ENCODE data around the gene CNMD. TPM values are rescaled to one million over a fixed set of nuclear protein-coding genes. Genes with fewer than 3 reads are reported as not detected.

The CNMD gene
- polyA plus RNA-seq, 3 donors, result not detected

DNA sequence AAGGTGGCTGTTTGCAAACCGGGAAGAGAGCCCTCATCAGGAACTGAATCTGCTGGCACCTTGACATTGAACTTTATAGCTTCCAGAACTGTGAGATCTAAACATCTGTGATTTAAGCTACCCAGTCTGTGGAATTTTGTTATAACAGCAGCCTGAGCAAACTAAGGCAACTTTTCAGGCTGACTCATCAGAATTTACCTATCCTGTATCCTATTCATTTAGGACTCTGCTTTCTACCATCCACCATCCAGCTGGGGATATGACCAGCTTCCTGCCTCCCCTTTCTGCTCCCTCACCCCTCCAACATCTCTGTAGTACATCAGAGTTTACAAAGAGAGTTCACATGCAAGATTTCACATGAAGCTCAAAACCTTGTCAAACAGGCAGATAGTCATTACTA lies 11.1 kb upstream of the CNMD start:
- no peak for DNase-seq
- H3K27me3 Mint-ChIP-seq (ENCODE audit: low read depth in 3 of 3), result peaks cover 7 to 17% (median 10%) of the 10 kb centered on the region in 3 donors
- no peaks in the 10 kb centered on the region for H3K4me1 ChIP-seq (ENCODE audit: control insufficient read depth in 1 of 2, insufficient read depth in 2 of 2, low read length in 2 of 2)
- no peak overlapping the region for H2AFZ ChIP-seq (ENCODE audit: insufficient read depth, low read depth, low read length, poor library complexity, severe bottlenecking)
- H3K9me3 ChIP-seq (replicated peaks in 1 of 2; ENCODE audit: control insufficient read depth in 1 of 2, insufficient read depth in 1 of 2, low read length in 2 of 2), result no peaks in the 10 kb centered on the region
- no peak overlapping the region for H3K27ac ChIP-seq (ENCODE audit: low read depth in 1 of 2, low read length in 2 of 2)
- no peaks in the 10 kb centered on the region for H3K79me2 ChIP-seq (ENCODE audit: insufficient read depth, low read length)
- H3K9ac ChIP-seq (ENCODE audit: insufficient read depth, low read length, poor library complexity, severe bottlenecking), result no peak overlapping the region
- H3K27me3 ChIP-seq (ENCODE audit: control insufficient read depth in 2 of 2, insufficient read depth in 2 of 2, low read length in 2 of 2), result no peaks in the 10 kb centered on the region
- 80% methylated on average over 1 of the region's 1 CpG for WGBS (ENCODE audit: insufficient coverage)
- peaks cover 0 to 3% (median 0%) of the 10 kb centered on the region in 7 donors for H3K9me3 Mint-ChIP-seq
- H3K4me2 ChIP-seq (replicated peaks; ENCODE audit: extremely low read depth, low read length, poor library complexity, severe bottlenecking), result no peak overlapping the region
- TF ChIP-seq CTCF (IDR thresholded peaks at IDR 0.05), result no peak
- H3K27ac Mint-ChIP-seq, result peak overlapping the region in 1 of 7 donors; percentile 25
- intact Hi-C loops (cut with micrococcal nuclease), result no loop called here
- no peaks in the 10 kb centered on the region for H3K4me1 Mint-ChIP-seq
- H3K4me3 ChIP-seq (replicated peaks in 1 of 3; ENCODE audit: low read depth in 2 of 3, low read length in 3 of 3), result no peak overlapping the region
- no peaks in the 10 kb centered on the region for H3K36me3 Mint-ChIP-seq
- H3K4me3 Mint-ChIP-seq, result no peak overlapping the region
- no peaks in the 10 kb centered on the region for H3K36me3 ChIP-seq (replicated peaks in 1 of 2; ENCODE audit: control insufficient read depth in 1 of 2, insufficient read depth in 2 of 2, low read length in 2 of 2)
- no peaks in the 10 kb centered on the region for H4K20me1 ChIP-seq (ENCODE audit: insufficient read depth, low read length)

DNA sequence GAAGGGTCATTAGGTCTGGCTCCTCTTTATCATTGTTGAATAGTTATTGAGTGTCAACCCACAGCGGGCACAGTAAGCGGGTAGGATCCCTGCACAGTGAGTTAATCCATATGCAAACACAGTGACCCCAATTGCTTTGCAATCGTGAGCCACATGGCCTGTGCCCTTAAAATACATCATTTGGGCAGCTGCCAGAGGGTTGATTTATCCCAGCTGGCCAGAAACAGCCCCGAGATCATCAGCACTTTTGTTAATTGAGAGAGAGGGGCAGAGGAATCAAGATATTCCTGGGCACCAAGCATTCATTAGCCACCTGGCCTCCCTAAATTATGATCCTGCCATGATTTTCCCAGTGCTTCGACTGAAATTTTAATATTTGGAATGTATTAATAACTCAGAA lies 9.8 kb upstream of the CNMD start:
- Histone ChIP-seq H3K27ac (ENCODE audit: low read depth in 1 of 2, low read length in 2 of 2) (no peak overlapping the region), H3K9me3 (replicated peaks in 1 of 2; ENCODE audit: control insufficient read depth in 1 of 2, insufficient read depth in 1 of 2, low read length in 2 of 2) (no peaks in the 10 kb centered on the region), H4K20me1 (ENCODE audit: insufficient read depth, low read length) (no peaks in the 10 kb centered on the region), H3K27me3 (ENCODE audit: control insufficient read depth in 2 of 2, insufficient read depth in 2 of 2, low read length in 2 of 2) (no peaks in the 10 kb centered on the region), H3K4me3 (replicated peaks in 1 of 3; ENCODE audit: low read depth in 2 of 3, low read length in 3 of 3) (no peak overlapping the region), H3K79me2 (ENCODE audit: insufficient read depth, low read length) (no peaks in the 10 kb centered on the region), H3K9ac (ENCODE audit: insufficient read depth, low read length, poor library complexity, severe bottlenecking) (no peak overlapping the region), H3K36me3 (replicated peaks in 1 of 2; ENCODE audit: control insufficient read depth in 1 of 2, insufficient read depth in 2 of 2, low read length in 2 of 2) (no peaks in the 10 kb centered on the region), H2AFZ (ENCODE audit: insufficient read depth, low read depth, low read length, poor library complexity, severe bottlenecking) (no peak overlapping the region), H3K4me2 (replicated peaks; ENCODE audit: extremely low read depth, low read length, poor library complexity, severe bottlenecking) (no peak overlapping the region), H3K4me1 (ENCODE audit: control insufficient read depth in 1 of 2, insufficient read depth in 2 of 2, low read length in 2 of 2) (no peaks in the 10 kb centered on the region)
- H3K9me3 Mint-ChIP-seq, result peaks cover 0 to 3% (median 0%) of the 10 kb centered on the region in 7 donors
- H3K27ac Mint-ChIP-seq, result no peak overlapping the region
- H3K27me3 Mint-ChIP-seq (ENCODE audit: low read depth in 3 of 3), result peaks cover 11 to 23% (median 14%) of the 10 kb centered on the region in 3 donors
- WGBS (ENCODE audit: insufficient coverage), result 82% methylated on average over 4 of the region's 5 CpGs
- TF ChIP-seq CTCF (IDR thresholded peaks at IDR 0.05), result no peak
- H3K4me1 Mint-ChIP-seq, result no peaks in the 10 kb centered on the region
- no peak overlapping the region for H3K4me3 Mint-ChIP-seq
- DNase-seq, result no peak
- intact Hi-C loops (cut with micrococcal nuclease), result no loop called here
- H3K36me3 Mint-ChIP-seq, result no peaks in the 10 kb centered on the region
